IPS-15b (cell line): ENCODE data around the gene GARIN5B.

Source experiments
- H3K27me3 ChIP-seq: one replicate; pipeline ENCODE4 v1.6.1; 2013; ENCODE audit warnings: low read length; ENCODE audit not compliant: control insufficient read depth, insufficient read depth
- H3K36me3 ChIP-seq: one replicate; pipeline ENCODE4 v1.6.1; 2013; ENCODE audit warnings: low read length; ENCODE audit not compliant: control insufficient read depth, insufficient read depth
- H3K4me1 ChIP-seq: one replicate; pipeline ENCODE4 v1.6.1; 2013; ENCODE audit warnings: mild to moderate bottlenecking, low read length; ENCODE audit not compliant: control insufficient read depth, insufficient read depth
- H3K4me3 ChIP-seq: one replicate; pipeline ENCODE4 v1.5.1; 2013; ENCODE audit warnings: low read depth, low read length
- H3K9ac ChIP-seq: one replicate; pipeline ENCODE4 v1.6.1; 2013; ENCODE audit warnings: low read depth, mild to moderate bottlenecking, low read length
- H3K9me3 ChIP-seq: one replicate; pipeline ENCODE4 v1.6.1; 2013; ENCODE audit warnings: mild to moderate bottlenecking, low read length; ENCODE audit not compliant: control insufficient read depth, insufficient read depth

Gene GARIN5B

GRCh38 chr19:55400281-55401087, 37.4 kb upstream of the GARIN5B start:
- peaks cover 40% of the 10 kb centered on the region for H3K36me3 ChIP-seq
- no peaks in the 10 kb centered on the region for H3K4me1 ChIP-seq
- no peaks in the 10 kb centered on the region for H3K9me3 ChIP-seq
- H3K4me3 ChIP-seq: no peak overlapping the region
- H3K9ac ChIP-seq: no peak overlapping the region
- no peaks in the 10 kb centered on the region for H3K27me3 ChIP-seq

- H3K27me3 ChIP-seq: no peaks in the 10 kb centered on the region
- H3K4me1 ChIP-seq: no peaks in the 10 kb centered on the region
- no peaks in the 10 kb centered on the region for H3K9me3 ChIP-seq
- H3K36me3 ChIP-seq: peaks cover 26% of the 10 kb centered on the region
- no peak overlapping the region for H3K9ac ChIP-seq
- no peak overlapping the region for H3K4me3 ChIP-seq
These were observed 35.3 kb upstream of the GARIN5B start for GRCh38 chr19:55398200-55398925.

- no peak overlapping the region for H3K9ac ChIP-seq
- H3K4me1 ChIP-seq: peaks cover 8% of the 10 kb centered on the region
- peak overlapping the region; percentile 13 for H3K4me3 ChIP-seq
- H3K9me3 ChIP-seq: no peaks in the 10 kb centered on the region
- H3K36me3 ChIP-seq: peaks cover 17% of the 10 kb centered on the region
- H3K27me3 ChIP-seq: no peaks in the 10 kb centered on the region
These were observed 30.0 kb upstream of the GARIN5B start for GRCh38 chr19:55392820-55393761.

DNA sequence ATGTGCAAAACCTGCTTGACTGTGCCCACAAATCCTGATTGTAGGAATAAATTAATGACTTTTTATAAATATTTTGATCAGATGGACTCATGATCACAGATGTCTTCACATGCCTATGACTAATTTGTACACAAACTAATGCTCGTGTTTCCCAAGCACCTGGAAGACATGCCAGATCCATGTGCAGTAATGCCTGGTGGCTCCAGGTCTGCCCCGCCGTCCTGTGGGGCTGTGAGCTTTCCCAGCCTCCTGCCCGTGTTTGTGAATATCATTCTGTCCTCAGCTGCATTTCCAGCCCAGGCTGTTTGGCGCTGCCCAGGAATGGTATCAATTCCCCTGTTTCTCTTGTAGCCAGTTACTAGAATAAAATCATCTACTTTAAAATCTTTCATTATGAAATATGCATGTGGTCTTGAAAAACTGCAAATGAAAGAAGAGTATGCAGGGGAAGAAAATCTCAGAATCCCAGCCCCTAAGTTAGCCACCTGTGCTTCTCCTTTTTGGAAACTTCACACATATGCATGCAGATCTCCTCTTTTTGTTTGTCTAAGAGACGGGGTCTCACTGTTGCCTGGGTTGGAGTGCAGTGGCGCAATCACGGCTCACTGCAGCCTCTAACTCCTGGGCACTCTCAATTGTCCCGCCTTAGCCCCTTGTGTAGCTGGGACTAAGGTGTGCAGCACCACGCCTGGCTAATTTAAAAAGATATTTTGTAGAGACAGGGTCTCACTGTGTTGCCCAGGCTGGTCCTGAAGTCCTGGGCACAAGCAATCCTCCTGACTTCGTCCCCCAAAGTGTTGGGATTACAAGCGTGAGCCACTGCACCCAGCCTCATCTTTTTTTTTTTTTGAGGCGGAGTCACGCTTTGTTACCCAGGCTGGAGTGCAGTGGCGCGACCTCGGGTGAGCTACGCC, 28.9 kb upstream of the GARIN5B start:
- H3K4me1 ChIP-seq: peaks cover 15% of the 10 kb centered on the region
- H3K9ac ChIP-seq: no peak overlapping the region
- H3K36me3 ChIP-seq: peaks cover 28% of the 10 kb centered on the region
- peak overlapping the region; percentile 13 for H3K4me3 ChIP-seq
- no peaks in the 10 kb centered on the region for H3K27me3 ChIP-seq
- no peaks in the 10 kb centered on the region for H3K9me3 ChIP-seq

DNA sequence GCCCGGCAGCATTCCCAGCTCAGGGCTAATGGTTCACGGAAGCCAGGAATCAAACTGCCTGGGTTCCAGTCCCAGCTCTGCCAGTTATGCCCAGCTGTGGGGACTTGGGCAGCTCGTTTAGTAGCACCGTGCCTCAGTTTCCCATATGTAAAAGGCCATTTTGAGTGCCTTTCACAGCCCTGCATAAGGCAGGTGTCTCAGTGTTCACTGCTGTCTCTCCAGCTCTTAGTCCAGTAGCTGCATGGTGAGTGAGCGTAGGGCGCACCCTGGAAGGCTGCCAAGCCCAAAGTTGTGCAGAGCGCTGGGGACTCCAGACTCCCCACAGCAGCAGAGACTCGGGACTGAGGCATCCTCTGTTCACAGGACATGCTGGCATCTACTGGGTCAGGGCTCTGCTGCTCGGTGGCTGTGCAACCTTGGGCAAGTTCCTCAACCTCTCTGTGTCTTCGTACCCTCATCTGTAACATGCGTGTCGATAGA, 28.2 kb upstream of the GARIN5B start:
- Histone ChIP-seq H3K9ac (no peak overlapping the region), H3K9me3 (no peaks in the 10 kb centered on the region), H3K4me3 (no peak overlapping the region), H3K27me3 (no peaks in the 10 kb centered on the region), H3K36me3 (peaks cover 35% of the 10 kb centered on the region), H3K4me1 (peaks cover 17% of the 10 kb centered on the region)

DNA sequence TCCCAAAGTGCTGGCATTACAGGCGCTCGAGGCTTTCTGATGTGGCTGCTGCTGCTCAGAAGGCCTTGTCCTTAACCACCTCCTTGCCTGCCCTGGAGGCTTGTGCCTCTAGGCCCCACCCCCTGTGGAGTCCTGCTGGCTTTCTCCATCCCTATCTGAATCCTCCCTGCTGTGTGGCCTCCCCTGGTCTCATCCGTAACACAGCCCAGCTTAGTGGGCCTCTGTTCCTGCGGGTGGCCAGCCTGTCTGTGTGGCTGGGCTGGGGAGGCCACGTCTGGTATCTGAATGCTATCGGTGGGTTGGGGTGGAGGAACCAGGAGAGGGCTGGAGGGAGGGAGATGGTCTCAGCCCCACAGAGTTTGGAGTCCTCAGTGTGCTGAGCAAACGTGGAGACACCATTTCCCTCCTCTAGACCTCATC, 27.4 kb upstream of the GARIN5B start:
- peaks cover 17% of the 10 kb centered on the region for H3K4me1 ChIP-seq
- H3K9me3 ChIP-seq: no peaks in the 10 kb centered on the region
- H3K36me3 ChIP-seq: peaks cover 40% of the 10 kb centered on the region
- no peaks in the 10 kb centered on the region for H3K27me3 ChIP-seq
- no peak overlapping the region for H3K4me3 ChIP-seq
- H3K9ac ChIP-seq: no peak overlapping the region

DNA sequence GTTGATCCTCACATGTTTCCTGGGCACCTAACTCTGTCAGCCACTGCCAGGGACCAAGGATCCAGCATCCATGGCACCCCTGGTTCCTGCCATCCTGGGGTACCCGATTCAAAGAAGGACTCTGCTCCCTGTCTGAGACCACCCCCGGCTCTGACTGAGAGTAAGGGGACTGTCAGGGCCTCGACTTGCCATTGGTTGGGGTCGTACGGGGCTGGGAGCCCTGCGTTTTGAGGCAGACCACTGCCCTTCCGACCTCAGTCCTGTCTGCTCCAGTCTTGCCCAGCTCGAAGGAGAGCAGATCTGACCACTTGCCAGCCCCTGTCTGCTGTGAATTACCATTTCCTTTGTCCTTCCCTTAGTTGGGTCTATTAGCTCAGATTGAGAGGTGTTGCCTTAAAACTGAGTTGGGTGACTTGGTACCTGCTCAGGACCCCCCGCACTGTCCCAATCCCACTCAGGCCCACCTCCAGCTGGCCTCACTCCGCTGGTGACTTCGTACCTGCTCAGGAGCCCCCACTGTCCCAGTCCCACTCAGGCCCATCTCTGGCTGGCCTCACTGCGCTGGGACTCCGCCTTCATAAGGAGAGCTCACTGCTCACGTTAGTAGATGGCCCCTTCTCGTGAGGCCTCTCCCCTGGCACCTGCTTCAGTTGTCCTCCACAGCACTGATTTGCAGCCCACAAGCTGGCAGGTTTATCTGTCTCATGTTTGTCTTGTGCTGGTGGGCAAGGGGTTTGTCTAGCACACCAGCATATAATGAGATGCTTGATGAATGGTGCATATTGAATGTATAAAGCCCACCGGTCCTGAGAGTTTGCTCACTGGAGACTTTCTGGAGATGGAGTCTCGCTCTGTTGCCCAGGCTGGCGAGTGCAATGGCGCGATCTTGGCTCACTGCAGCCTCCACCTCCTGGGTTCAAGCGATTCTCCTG, 26.6 kb upstream of the GARIN5B start:
- no peaks in the 10 kb centered on the region for H3K9me3 ChIP-seq
- peaks cover 40% of the 10 kb centered on the region for H3K36me3 ChIP-seq
- H3K27me3 ChIP-seq: no peaks in the 10 kb centered on the region
- H3K4me1 ChIP-seq: peaks cover 17% of the 10 kb centered on the region
- H3K4me3 ChIP-seq: no peak overlapping the region
- H3K9ac ChIP-seq: peak overlapping the region; percentile 12

DNA sequence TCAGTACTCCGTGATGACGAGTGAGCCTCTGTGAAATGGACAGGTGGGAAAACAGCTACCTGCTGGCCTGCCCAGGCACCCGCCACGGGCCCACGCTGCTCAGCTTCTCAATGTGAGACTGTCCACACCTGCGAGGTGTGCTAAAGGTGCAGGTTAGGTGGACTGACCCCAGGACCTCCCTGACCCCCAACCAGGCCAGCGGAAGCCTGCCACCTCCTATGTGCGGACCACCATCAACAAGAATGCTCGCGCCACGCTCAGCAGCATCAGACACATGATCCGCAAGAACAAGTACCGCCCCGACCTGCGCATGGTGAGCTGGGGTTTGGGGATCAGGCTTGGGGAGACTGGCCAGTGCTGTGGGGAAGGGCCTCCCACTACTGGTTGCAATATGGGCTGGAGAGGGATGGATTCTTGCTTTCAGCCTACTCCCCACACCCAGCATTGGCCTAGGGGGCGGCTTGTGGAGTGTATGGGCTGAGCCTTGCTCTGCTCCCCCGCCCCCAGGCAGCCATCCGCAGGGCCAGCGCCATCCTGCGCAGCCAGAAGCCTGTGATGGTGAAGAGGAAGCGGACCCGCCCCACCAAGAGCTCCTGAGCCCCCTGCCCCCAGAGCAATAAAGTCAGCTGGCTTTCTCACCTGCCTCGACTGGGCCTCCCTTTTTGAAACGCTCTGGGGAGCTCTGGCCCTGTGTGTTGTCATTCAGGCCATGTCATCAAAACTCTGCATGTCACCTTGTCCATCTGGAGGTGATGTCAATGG, 24.9 kb upstream of the GARIN5B start:
- peaks cover under 1% of the 10 kb centered on the region for H3K27me3 ChIP-seq
- H3K4me3 ChIP-seq: peak overlapping the region; percentile 98
- H3K9ac ChIP-seq: peak overlapping the region; percentile 98
- H3K9me3 ChIP-seq: no peaks in the 10 kb centered on the region
- H3K4me1 ChIP-seq: peaks cover 17% of the 10 kb centered on the region
- H3K36me3 ChIP-seq: peaks cover 40% of the 10 kb centered on the region

DNA sequence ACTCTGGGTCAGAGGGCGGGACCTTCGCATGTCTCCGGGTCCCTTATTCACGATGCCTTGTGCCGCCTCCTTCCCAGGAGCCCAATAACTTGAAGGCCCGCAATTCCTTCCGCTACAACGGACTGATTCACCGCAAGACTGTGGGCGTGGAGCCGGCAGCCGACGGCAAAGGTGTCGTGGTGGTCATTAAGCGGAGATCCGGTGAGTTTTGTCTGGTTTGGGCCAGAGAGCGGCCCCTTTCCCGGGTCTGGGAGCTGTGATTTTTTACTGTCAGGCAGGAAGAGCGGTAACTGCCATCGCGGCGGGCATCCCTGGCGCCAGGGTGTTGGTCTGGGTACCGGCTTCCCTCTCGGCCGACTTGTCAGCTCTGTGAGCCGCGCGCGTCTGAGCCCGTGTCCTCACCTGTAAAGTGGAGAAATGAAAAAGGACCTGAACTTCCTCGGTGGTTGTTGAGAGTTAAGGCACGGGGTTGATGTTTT, 23.5 kb upstream of the GARIN5B start:
- Histone ChIP-seq H3K9me3 (no peaks in the 10 kb centered on the region), H3K27me3 (peaks cover 11% of the 10 kb centered on the region), H3K4me1 (peaks cover 15% of the 10 kb centered on the region), H3K4me3 (peak overlapping the region; percentile 98), H3K36me3 (peaks cover 40% of the 10 kb centered on the region), H3K9ac (peak overlapping the region; percentile 98)
